SJCRH30 (cell line): ENCODE measurements around the gene ITPR3. TPM values are rescaled to one million over a fixed set of nuclear protein-coding genes. Genes with fewer than 3 reads are reported as not detected.

Experiments used
- DNase-seq, 2 experiments: peaks; one replicate each; pipeline ENCODE4 v3.0.0-alpha.2; 2015 to 2020
- H3K27ac ChIP-seq: fragments of 250-450 bp; sonication (Bioruptor Pico); 2 replicates; pipeline ENCODE4 v1.5.1; 2020; ENCODE audit warnings: mild to moderate bottlenecking, moderate library complexity
- H3K27me3 ChIP-seq: fragments of 250-450 bp; sonication (Bioruptor Pico); 2 replicates; pipeline ENCODE4 v1.5.1; 2020; ENCODE audit warnings: mild to moderate bottlenecking, moderate library complexity
- H3K36me3 ChIP-seq: fragments of 250-450 bp; sonication (Bioruptor Pico); 2 replicates; pipeline ENCODE4 v1.5.1; 2020; ENCODE audit warnings: mild to moderate bottlenecking, moderate library complexity
- H3K4me1 ChIP-seq: fragments of 250-450 bp; sonication (Bioruptor Pico); 2 replicates; pipeline ENCODE4 v1.5.1; 2020; ENCODE audit warnings: mild to moderate bottlenecking, moderate library complexity
- H3K4me3 ChIP-seq: fragments of 250-450 bp; sonication (Bioruptor Pico); 2 replicates; pipeline ENCODE4 v1.5.1; 2020; ENCODE audit warnings: mild to moderate bottlenecking, moderate library complexity
- H3K9me3 ChIP-seq: fragments of 250-450 bp; sonication (Bioruptor Pico); replicated peaks from 2 replicates; pipeline ENCODE4 v1.5.1; 2020; ENCODE audit warnings: mild to moderate bottlenecking, moderate library complexity
- total RNA-seq: library from RNA; depleted of rRNA; stranded (reverse); fragments of >200 nt; shearing (Covaris generic); gene quantifications from 2 replicates; pipeline ENCODE4 v1.2.3, GENCODE V29; 2014

ITPR3 gene
- total RNA-seq, 1 experiment from 2014 or later: 2.9 TPM

- peaks cover 60% of the 10 kb centered on the region for H3K4me1 ChIP-seq
- peak; percentile 80 to 84 for DNase-seq
These were observed 73.3 kb downstream of the ITPR3 start for GRCh38 chr6:33694401-33694931.

GRCh38 chr6:33694977-33695376 is 73.9 kb downstream of the ITPR3 start:
- no peaks in the 10 kb centered on the region for H3K27me3 ChIP-seq
- peaks cover 5% of the 10 kb centered on the region; the same call in 1 of the 2 replicates for H3K36me3 ChIP-seq
- no peak overlapping the region for H3K4me3 ChIP-seq
- peak overlapping the region; percentile 87 for H3K27ac ChIP-seq
- peaks cover 60% of the 10 kb centered on the region for H3K4me1 ChIP-seq
- H3K9me3 ChIP-seq: no peaks in the 10 kb centered on the region
- DNase-seq: no peak

More at GRCh38 chr6:33694401-33694931, 73.3 kb downstream of the ITPR3 start:
- peak overlapping the region; percentile 87 for H3K27ac ChIP-seq
- H3K4me3 ChIP-seq: no peak overlapping the region
- H3K27me3 ChIP-seq: no peaks in the 10 kb centered on the region
- H3K36me3 ChIP-seq: peaks cover 5% of the 10 kb centered on the region; the same call in 1 of the 2 replicates
- H3K9me3 ChIP-seq: no peaks in the 10 kb centered on the region

- peak; percentile 31 to 54 for DNase-seq
- Histone ChIP-seq H3K36me3 (peaks cover 5% of the 10 kb centered on the region; the same call in 1 of the 2 replicates), H3K9me3 (no peaks in the 10 kb centered on the region), H3K4me3 (no peak overlapping the region), H3K27me3 (no peaks in the 10 kb centered on the region), H3K27ac (peak overlapping the region; percentile 87), H3K4me1 (peaks cover 60% of the 10 kb centered on the region)
These were observed 74.3 kb downstream of the ITPR3 start for GRCh38 chr6:33695451-33695887.

- H3K9me3 ChIP-seq: no peaks in the 10 kb centered on the region
- no peaks in the 10 kb centered on the region for H3K27me3 ChIP-seq
- H3K4me1 ChIP-seq: peaks cover 60% of the 10 kb centered on the region
- no peak overlapping the region for H3K27ac ChIP-seq
- H3K36me3 ChIP-seq: peaks cover 8% of the 10 kb centered on the region; the same call in 1 of the 2 replicates
- DNase-seq: no peak
- H3K4me3 ChIP-seq: no peak overlapping the region
These were observed 75.0 kb downstream of the ITPR3 start for GRCh38 chr6:33696076-33696475.

GRCh38 chr6:33696548-33697518 is 75.7 kb downstream of the ITPR3 start:
- Histone ChIP-seq H3K4me1 (peaks cover 56% of the 10 kb centered on the region), H3K27ac (no peak overlapping the region), H3K27me3 (no peaks in the 10 kb centered on the region), H3K4me3 (no peak overlapping the region), H3K9me3 (no peaks in the 10 kb centered on the region), H3K36me3 (peaks cover 9% of the 10 kb centered on the region; the same call in 1 of the 2 replicates)
- peak; percentile 30 to 60 for DNase-seq

GRCh38 chr6:33697845-33698244 is 76.7 kb downstream of the ITPR3 start:
- H3K36me3 ChIP-seq: peaks cover 9% of the 10 kb centered on the region; the same call in 1 of the 2 replicates
- H3K27me3 ChIP-seq: no peaks in the 10 kb centered on the region
- H3K4me1 ChIP-seq: peaks cover 45% of the 10 kb centered on the region
- no peak overlapping the region for H3K27ac ChIP-seq
- H3K9me3 ChIP-seq: no peaks in the 10 kb centered on the region
- no peak for DNase-seq
- H3K4me3 ChIP-seq: no peak overlapping the region

GRCh38 chr6:33698494-33698893 is 77.4 kb downstream of the ITPR3 start:
- peaks cover 39% of the 10 kb centered on the region for H3K4me1 ChIP-seq
- peaks cover 9% of the 10 kb centered on the region; the same call in 1 of the 2 replicates for H3K36me3 ChIP-seq
- H3K4me3 ChIP-seq: no peak overlapping the region
- H3K9me3 ChIP-seq: no peaks in the 10 kb centered on the region
- no peak overlapping the region for H3K27ac ChIP-seq
- H3K27me3 ChIP-seq: no peaks in the 10 kb centered on the region
- DNase-seq: no peak

- Histone ChIP-seq H3K36me3 (peaks cover 9% of the 10 kb centered on the region; the same call in 1 of the 2 replicates), H3K27me3 (no peaks in the 10 kb centered on the region), H3K27ac (no peak overlapping the region; the same call in 1 of the 2 replicates), H3K4me1 (peaks cover 33% of the 10 kb centered on the region), H3K4me3 (no peak overlapping the region), H3K9me3 (no peaks in the 10 kb centered on the region)
- no peak for DNase-seq
These were observed 78.0 kb downstream of the ITPR3 start for GRCh38 chr6:33699131-33699530.

GRCh38 chr6:33699739-33700138 is 78.6 kb downstream of the ITPR3 start:
- Histone ChIP-seq H3K27me3 (no peaks in the 10 kb centered on the region), H3K4me1 (peaks cover 27% of the 10 kb centered on the region), H3K4me3 (no peak overlapping the region), H3K36me3 (peaks cover 9% of the 10 kb centered on the region; the same call in 1 of the 2 replicates), H3K9me3 (no peaks in the 10 kb centered on the region), H3K27ac (no peak overlapping the region)
- DNase-seq: no peak

GRCh38 chr6:33700391-33701050 is 79.4 kb downstream of the ITPR3 start:
- Histone ChIP-seq H3K4me1 (peaks cover 19% of the 10 kb centered on the region), H3K4me3 (no peak overlapping the region), H3K27me3 (no peaks in the 10 kb centered on the region), H3K27ac (no peak overlapping the region), H3K36me3 (peaks cover 9% of the 10 kb centered on the region; the same call in 1 of the 2 replicates), H3K9me3 (no peaks in the 10 kb centered on the region)
- peak; percentile 60 to 70 for DNase-seq

GRCh38 chr6:33702345-33702977 is 81.3 kb downstream of the ITPR3 start:
- peak in 1 of 2 experiments; percentile 49 for DNase-seq
- Histone ChIP-seq H3K36me3 (peaks cover 4% of the 10 kb centered on the region; the same call in 1 of the 2 replicates), H3K4me3 (no peak overlapping the region), H3K9me3 (no peaks in the 10 kb centered on the region), H3K4me1 (peaks cover 1% of the 10 kb centered on the region), H3K27ac (no peak overlapping the region), H3K27me3 (no peaks in the 10 kb centered on the region)

GRCh38 chr6:33704215-33705066 is 83.3 kb downstream of the ITPR3 start:
- no peak overlapping the region for H3K4me3 ChIP-seq
- H3K36me3 ChIP-seq: peaks cover 8% of the 10 kb centered on the region
- H3K27ac ChIP-seq: no peak overlapping the region
- no peak for DNase-seq
- H3K27me3 ChIP-seq: no peaks in the 10 kb centered on the region
- H3K4me1 ChIP-seq: no peaks in the 10 kb centered on the region; the same call in none of the 2 replicates
- H3K9me3 ChIP-seq: no peaks in the 10 kb centered on the region

- no peak overlapping the region for H3K27ac ChIP-seq
- H3K36me3 ChIP-seq: peaks cover 9% of the 10 kb centered on the region
- H3K4me1 ChIP-seq: peaks cover under 1% of the 10 kb centered on the region; the same call in 1 of the 2 replicates
- no peak overlapping the region for H3K4me3 ChIP-seq
- H3K27me3 ChIP-seq: no peaks in the 10 kb centered on the region
- DNase-seq: no peak
- no peaks in the 10 kb centered on the region for H3K9me3 ChIP-seq
These were observed 84.3 kb downstream of the ITPR3 start for GRCh38 chr6:33705268-33705885.
